OCI-LY7 (cell line): ENCODE measurements around the gene FAM156B. TPM values are rescaled to one million over a fixed set of nuclear protein-coding genes. Genes with fewer than 3 reads are reported as not detected.
A peak's percentile ranks its signal among the peaks of the same experiment; 100 is the strongest.
"Not testable (repeated sequence)": the region's sequence is repeated elsewhere in the genome, so short reads cannot be mapped to it uniquely, and the experiment has no call there.

ENCODE experiments used
- BruUV-seq: library from RNA; stranded (reverse); fragments of 400-500 nt; replicated peaks from 2 replicates; lab custom pipeline; 2021; lab: Mats Ljungman, UMichigan
- CTCF ChIA-PET: fragments of 300-600 bp; sonication (Branson Sonifier 250); formaldehyde crosslinking; loops from one replicate; lab custom pipeline; 2022; ENCODE audit warnings: antibody characterized with exemption; ENCODE audit not compliant: unreplicated experiment; lab: Charles Lee
- POLR2A ChIA-PET: fragments of 300-600 bp; sonication (Branson Sonifier 250); formaldehyde crosslinking; loops from one replicate; lab custom pipeline; 2022; ENCODE audit warnings: antibody characterized with exemption; lab: Charles Lee
- DNase-seq: peaks from one replicate; pipeline ENCODE4 v3.0.0-alpha.2; 2015; ENCODE audit warnings: low spot score
- H2AFZ ChIP-seq: fragments of 200-600 bp; sonication (generic), shearing (Covaris generic); 2 replicates; pipeline ENCODE4 v1.6.1; 2014; ENCODE audit warnings: mild to moderate bottlenecking, antibody characterized with exemption, low read length, moderate library complexity
- H3K27ac ChIP-seq: fragments of 200-600 bp; sonication (generic); 2 replicates; pipeline ENCODE4 v1.5.1; 2014; ENCODE audit warnings: mixed run types, low read depth, mild to moderate bottlenecking, moderate library complexity, low read length, inconsistent platforms; ENCODE audit not compliant: poor library complexity, severe bottlenecking
- H3K36me3 ChIP-seq: fragments of 200-600 bp; sonication (generic); 2 replicates; pipeline ENCODE4 v1.6.1; 2014; ENCODE audit warnings: mild to moderate bottlenecking, antibody characterized with exemption, low read length, moderate library complexity, mixed read lengths; ENCODE audit not compliant: insufficient read depth
- H3K4me1 ChIP-seq: fragments of 200-600 bp; sonication (generic); 2 replicates; pipeline ENCODE4 v1.5.1; 2014; ENCODE audit warnings: mild to moderate bottlenecking, low read length; ENCODE audit not compliant: insufficient read depth, poor library complexity, severe bottlenecking
- H3K4me2 ChIP-seq: fragments of 200-600 bp; sonication (generic); 2 replicates; pipeline ENCODE4 v1.6.1; 2014; ENCODE audit warnings: mild to moderate bottlenecking, low read length
- H3K4me3 ChIP-seq: fragments of 200-600 bp; sonication (generic); 2 replicates; pipeline ENCODE4 v1.5.1; 2014; ENCODE audit warnings: mild to moderate bottlenecking, low read depth, low read length; ENCODE audit not compliant: poor library complexity, severe bottlenecking
- H3K79me2 ChIP-seq: fragments of 200-600 bp; sonication (generic); 2 replicates; pipeline ENCODE4 v1.6.1; 2016; ENCODE audit warnings: low read depth, mild to moderate bottlenecking, low read length, moderate library complexity, mixed read lengths; ENCODE audit not compliant: insufficient read depth
- H3K9me2 ChIP-seq: fragments of 200-600 bp; sonication (generic); 2 replicates; pipeline ENCODE4 v1.6.1; 2016; ENCODE audit warnings: mild to moderate bottlenecking, low read length, mixed read lengths; ENCODE audit not compliant: insufficient read depth
- H3K9me3 ChIP-seq: fragments of 200-600 bp; sonication (generic); 2 replicates; pipeline ENCODE4 v1.6.1; 2014; ENCODE audit warnings: mild to moderate bottlenecking, mixed run types, low read length, mixed read lengths
- H4K20me1 ChIP-seq: fragments of 200-600 bp; sonication (generic); 2 replicates; pipeline ENCODE4 v1.6.1; 2014; ENCODE audit warnings: mild to moderate bottlenecking, antibody characterized with exemption, low read length, moderate library complexity, mixed read lengths; ENCODE audit not compliant: insufficient read depth
- EZH2phosphoT487 ChIP-seq: fragments of 200-600 bp; sonication (generic); IDR thresholded peaks from 2 replicates; pipeline ENCODE4 v1.6.1; 2018; ENCODE audit warnings: low read depth, borderline replicate concordance, mild to moderate bottlenecking, mixed run types, antibody characterized with exemption, low read length, moderate library complexity, mixed read lengths
- intact Hi-C: fragments of 100-400 bp; cut with micrococcal nuclease; formaldehyde crosslinking; loops from one replicate; pipeline ENCODE4 v1.10.0; 2022; ENCODE audit not compliant: unreplicated experiment
- total RNA-seq, 2 experiments: library from RNA; depleted of rRNA in 1 of 2; stranded (reverse); fragments of >200 nt in 1 of 2; shearing (Covaris generic) in 1 of 2; gene quantifications; 2 replicates each; pipeline ENCODE4 v1.2.3, GENCODE V29; 2014 to 2022
- TF ChIP-seq, protein P1 (sequence below): fragments of 200-600 bp; sonication (generic); conservative IDR thresholded peaks from 2 replicates; pipeline ENCODE4 v1.5.1; 2014; ENCODE audit warnings: mild to moderate bottlenecking, antibody characterized with exemption, low read length, moderate library complexity, mixed read lengths

FAM156B gene
- total RNA-seq, 2 experiments from 2014 or later = 12.6 to 27.4 TPM

DNA sequence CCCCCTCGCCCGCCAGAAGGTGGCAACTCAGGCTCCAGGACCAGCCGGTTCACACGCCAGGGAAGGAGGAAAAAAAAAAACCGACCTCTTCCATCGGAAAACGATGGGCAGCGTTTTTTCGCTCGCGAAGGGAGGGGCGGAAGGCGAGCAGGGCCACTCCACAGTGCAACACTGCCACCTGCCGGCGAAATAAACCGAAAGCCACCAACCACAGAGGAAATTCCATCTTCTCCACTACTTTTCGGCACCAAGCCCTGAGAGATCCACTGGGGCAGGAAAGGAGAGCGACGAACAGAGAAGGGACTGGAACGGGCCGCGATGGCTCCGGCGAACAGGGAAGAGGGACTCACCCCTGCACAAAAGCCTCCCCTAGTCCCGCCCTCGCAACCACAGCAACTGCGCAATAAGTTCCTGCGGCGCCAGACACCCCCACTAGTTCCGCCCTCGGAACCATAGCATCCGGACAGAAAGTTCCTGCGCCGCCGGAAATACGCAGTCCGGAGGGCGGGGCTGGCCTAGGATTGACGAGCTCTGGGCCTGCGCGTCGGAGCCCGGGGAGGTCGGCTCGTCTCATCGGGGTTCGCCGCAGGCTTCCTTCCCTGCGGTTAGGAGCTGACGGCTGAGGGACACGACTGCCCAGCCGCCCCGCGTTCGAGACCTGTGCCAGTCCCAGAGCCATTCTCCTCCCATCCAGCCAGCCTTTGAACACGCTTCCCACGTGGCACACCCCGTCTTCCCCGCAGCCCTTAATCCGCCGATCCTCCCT, 37.8 kb downstream of the FAM156B start:
- H3K9me3 ChIP-seq = no peaks in the 10 kb centered on the region
- H3K9me2 ChIP-seq = no peaks in the 10 kb centered on the region
- ChIA-PET CTCF (no interaction called here), POLR2A (interaction anchor here (0.9 kb wide), 1 partner anchor 12 kb away, joined by 4 read pairs; no protein-coding TSS in a partner anchor)
- H3K4me2 ChIP-seq = peak overlapping the region; percentile 87
- H3K4me1 ChIP-seq = peaks cover 10% of the 10 kb centered on the region
- H4K20me1 ChIP-seq = no peaks in the 10 kb centered on the region
- peak overlapping the region; percentile 71 for H3K4me3 ChIP-seq
- H3K27ac ChIP-seq = peak overlapping the region; percentile 86
- DNase-seq = peak; percentile 92
- peak overlapping the region; percentile 75; the same call in 1 of the 2 replicates for H2AFZ ChIP-seq
- no peak for TF ChIP-seq EZH2phosphoT487
- TF ChIP-seq, protein P1, sequence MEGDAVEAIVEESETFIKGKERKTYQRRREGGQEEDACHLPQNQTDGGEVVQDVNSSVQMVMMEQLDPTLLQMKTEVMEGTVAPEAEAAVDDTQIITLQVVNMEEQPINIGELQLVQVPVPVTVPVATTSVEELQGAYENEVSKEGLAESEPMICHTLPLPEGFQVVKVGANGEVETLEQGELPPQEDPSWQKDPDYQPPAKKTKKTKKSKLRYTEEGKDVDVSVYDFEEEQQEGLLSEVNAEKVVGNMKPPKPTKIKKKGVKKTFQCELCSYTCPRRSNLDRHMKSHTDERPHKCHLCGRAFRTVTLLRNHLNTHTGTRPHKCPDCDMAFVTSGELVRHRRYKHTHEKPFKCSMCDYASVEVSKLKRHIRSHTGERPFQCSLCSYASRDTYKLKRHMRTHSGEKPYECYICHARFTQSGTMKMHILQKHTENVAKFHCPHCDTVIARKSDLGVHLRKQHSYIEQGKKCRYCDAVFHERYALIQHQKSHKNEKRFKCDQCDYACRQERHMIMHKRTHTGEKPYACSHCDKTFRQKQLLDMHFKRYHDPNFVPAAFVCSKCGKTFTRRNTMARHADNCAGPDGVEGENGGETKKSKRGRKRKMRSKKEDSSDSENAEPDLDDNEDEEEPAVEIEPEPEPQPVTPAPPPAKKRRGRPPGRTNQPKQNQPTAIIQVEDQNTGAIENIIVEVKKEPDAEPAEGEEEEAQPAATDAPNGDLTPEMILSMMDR = peak; percentile 80
- no peaks in the 10 kb centered on the region for H3K36me3 ChIP-seq
- peaks cover 10% of the 10 kb centered on the region; the same call in 1 of the 2 replicates for H3K79me2 ChIP-seq
- intact Hi-C loops = no loop called here
- BruUV-seq = TSS peak; percentile 65

DNA sequence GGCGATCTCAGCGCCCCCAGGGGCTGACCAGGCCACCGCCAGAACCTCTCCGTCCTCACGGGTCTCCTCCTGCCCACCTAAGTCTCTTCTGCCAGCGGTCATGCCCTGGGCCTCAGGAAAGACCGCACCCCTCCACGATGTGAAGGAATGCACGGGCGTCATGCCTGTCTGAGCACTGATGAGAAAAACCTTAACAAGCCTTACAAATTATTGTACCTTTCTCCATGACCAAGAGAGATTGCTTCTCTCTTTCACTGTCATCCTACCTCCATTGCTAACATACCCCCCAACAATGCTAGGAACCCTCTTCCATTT, 38.3 kb downstream of the FAM156B start:
- TSS peak; percentile 93 for BruUV-seq
- Histone ChIP-seq H2AFZ (peak overlapping the region; percentile 75; the same call in 1 of the 2 replicates), H3K4me2 (peak overlapping the region; percentile 87), H3K4me3 (peak overlapping the region; percentile 71), H3K27ac (peak overlapping the region; percentile 86)
- H3K79me2 ChIP-seq, H4K20me1 ChIP-seq, intact Hi-C loops, H3K36me3 ChIP-seq, CTCF ChIA-PET, DNase-seq, H3K4me1 ChIP-seq, H3K9me3 ChIP-seq, H3K9me2 ChIP-seq: not testable (repeated sequence)
- POLR2A ChIA-PET = interaction anchor here (0.9 kb wide), 1 partner anchor 12 kb away, joined by 4 read pairs; no protein-coding TSS in a partner anchor

DNA sequence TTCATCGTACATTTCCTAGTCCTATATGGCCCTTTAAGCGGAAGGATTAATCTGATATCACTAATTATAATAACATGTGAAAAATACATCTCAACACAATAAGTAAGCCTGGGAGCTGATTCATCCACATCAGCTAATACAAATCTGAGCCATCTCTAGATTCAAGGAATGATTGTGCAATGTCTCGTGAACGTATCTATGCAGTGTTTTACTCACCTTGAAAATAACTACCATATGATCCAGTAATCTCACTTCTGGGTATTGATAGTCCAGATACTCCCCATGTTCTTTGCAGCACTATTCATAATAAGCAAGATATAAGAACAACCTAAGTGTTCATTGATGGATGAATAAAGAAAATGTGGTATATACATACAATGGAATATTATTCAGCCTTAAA, 43.6 kb downstream of the FAM156B start:
- POLR2A ChIA-PET, CTCF ChIA-PET, H3K79me2 ChIP-seq, DNase-seq, H3K27ac ChIP-seq, H3K9me2 ChIP-seq, H2AFZ ChIP-seq, H3K4me1 ChIP-seq, H3K9me3 ChIP-seq, H3K4me3 ChIP-seq, intact Hi-C loops, H4K20me1 ChIP-seq, H3K4me2 ChIP-seq, BruUV-seq, H3K36me3 ChIP-seq: not testable (repeated sequence)

DNA sequence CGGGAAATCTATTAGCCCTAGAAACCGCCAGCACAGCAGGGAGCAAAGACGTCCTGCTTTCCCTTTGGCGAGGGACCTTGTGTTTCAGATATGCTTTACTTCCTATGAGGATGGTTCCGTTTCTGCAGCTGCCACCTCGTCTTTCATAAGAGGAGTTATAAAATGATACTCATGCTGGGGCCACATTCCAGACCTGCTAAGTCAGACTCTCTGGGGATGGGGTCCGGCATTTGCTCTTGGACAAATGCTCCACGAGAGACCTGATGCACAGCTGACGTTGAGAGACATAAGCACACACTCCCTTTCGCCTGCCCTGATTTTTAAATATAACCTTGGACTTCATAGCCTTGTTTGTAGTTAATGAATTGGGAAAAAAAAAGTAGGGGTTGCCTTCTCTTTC, 44.6 kb downstream of the FAM156B start:
- POLR2A ChIA-PET, DNase-seq, H3K4me3 ChIP-seq, H2AFZ ChIP-seq, intact Hi-C loops, H3K4me1 ChIP-seq, H3K36me3 ChIP-seq, H3K4me2 ChIP-seq, H3K27ac ChIP-seq, H3K9me2 ChIP-seq, H4K20me1 ChIP-seq, BruUV-seq, H3K9me3 ChIP-seq, CTCF ChIA-PET, H3K79me2 ChIP-seq: not testable (repeated sequence)

DNA sequence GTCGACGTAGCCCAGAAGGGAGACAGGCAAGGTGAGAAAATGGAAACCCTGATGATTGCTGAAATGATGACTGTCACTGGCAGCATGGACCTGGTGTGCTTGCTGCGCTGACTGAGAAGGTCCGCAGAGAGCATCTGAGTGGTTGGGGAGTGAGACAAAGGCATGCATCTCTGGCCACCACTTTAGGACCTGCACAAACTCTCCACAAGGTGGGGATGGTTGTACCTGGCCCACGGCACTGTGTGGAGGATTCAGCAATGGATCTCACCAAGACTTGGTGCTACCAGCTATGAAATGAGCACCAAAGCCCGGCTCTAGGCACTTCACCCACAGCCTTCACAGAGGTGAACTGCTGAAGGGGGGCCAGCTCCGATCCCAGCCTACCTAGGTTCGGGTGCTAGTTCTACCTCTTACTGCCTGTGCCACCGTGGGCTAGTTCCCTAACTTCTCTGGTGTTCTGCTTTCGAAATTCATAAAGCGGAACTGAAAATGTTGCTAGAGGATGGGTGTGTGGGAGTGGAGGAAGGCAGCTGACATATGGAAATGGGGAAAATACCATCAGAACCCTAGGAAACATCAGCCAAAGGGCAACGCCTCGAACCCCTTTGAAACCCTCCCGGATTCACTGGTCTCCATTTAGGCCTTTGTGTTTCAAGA, 48.8 kb downstream of the FAM156B start:
- H2AFZ ChIP-seq, CTCF ChIA-PET, H4K20me1 ChIP-seq, H3K9me2 ChIP-seq, DNase-seq, H3K79me2 ChIP-seq, H3K4me1 ChIP-seq, H3K36me3 ChIP-seq, H3K4me2 ChIP-seq, POLR2A ChIA-PET, intact Hi-C loops, H3K27ac ChIP-seq, H3K9me3 ChIP-seq, H3K4me3 ChIP-seq, BruUV-seq: not testable (repeated sequence)
